Ovary (tissue), 3 donors: Measurements from ENCODE around the gene ASPHD2.

ENCODE experiments used
- EP300 ChIP-seq: sonication (generic); formaldehyde crosslinking; IDR thresholded peaks from one replicate; pipeline ENCODE4 v1.6.1; 2017; ENCODE audit warnings: antibody characterized with exemption
- POLR2A ChIP-seq: fragments of 450-650 bp; IDR thresholded peaks from one replicate; pipeline ENCODE4 v1.6.1; 2017; ENCODE audit warnings: antibody characterized with exemption, mild to moderate bottlenecking, moderate library complexity
- TF ChIP-seq, protein P1 (sequence below), 3 donors: fragments of 450-650 bp in 2 of 3; fragments of 200-600 bp in 1 of 3; IDR thresholded peaks; one replicate each; pipeline versions ENCODE4 v1.5.1 to v1.8.0; 2016 to 2022; ENCODE audit warnings: antibody characterized with exemption in 3 of 3, mild to moderate bottlenecking in 1 of 3
- donor health status: DM: no; HTN: no; CAD: no.

GRCh38 chr22:26446808-26447515, 17.9 kb downstream of the ASPHD2 start:
- TF ChIP-seq POLR2A (no peak), EP300 (no peak)
- TF ChIP-seq, protein P1, sequence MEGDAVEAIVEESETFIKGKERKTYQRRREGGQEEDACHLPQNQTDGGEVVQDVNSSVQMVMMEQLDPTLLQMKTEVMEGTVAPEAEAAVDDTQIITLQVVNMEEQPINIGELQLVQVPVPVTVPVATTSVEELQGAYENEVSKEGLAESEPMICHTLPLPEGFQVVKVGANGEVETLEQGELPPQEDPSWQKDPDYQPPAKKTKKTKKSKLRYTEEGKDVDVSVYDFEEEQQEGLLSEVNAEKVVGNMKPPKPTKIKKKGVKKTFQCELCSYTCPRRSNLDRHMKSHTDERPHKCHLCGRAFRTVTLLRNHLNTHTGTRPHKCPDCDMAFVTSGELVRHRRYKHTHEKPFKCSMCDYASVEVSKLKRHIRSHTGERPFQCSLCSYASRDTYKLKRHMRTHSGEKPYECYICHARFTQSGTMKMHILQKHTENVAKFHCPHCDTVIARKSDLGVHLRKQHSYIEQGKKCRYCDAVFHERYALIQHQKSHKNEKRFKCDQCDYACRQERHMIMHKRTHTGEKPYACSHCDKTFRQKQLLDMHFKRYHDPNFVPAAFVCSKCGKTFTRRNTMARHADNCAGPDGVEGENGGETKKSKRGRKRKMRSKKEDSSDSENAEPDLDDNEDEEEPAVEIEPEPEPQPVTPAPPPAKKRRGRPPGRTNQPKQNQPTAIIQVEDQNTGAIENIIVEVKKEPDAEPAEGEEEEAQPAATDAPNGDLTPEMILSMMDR (IDR thresholded peaks at IDR 0.05): no peak
